DMS153 (cell line): ENCODE measurements around the gene ARF6.
"Not testable (repeated sequence)": the region's sequence is repeated elsewhere in the genome, so short reads cannot be mapped to it uniquely, and the experiment has no call there.

Experiments
- DNase-seq: peaks from one replicate; lab custom pipeline; 2025; lab: John Stamatoyannopoulos, UW

ARF6 gene

GRCh38 chr14:49907186-49907585, 14.3 kb downstream of the ARF6 start:
- no peak for DNase-seq

- DNase-seq = no peak
Observed at GRCh38 chr14:49908433-49908782, 15.5 kb downstream of the ARF6 start.

GRCh38 chr14:49909016-49909415, 16.1 kb downstream of the ARF6 start:
- DNase-seq = no peak

- no peak for DNase-seq
Observed at GRCh38 chr14:49915085-49915484, 22.2 kb downstream of the ARF6 start.

GRCh38 chr14:49918706-49919105, 25.8 kb downstream of the ARF6 start:
- DNase-seq = no peak

GRCh38 chr14:49919825-49920659, 27.2 kb downstream of the ARF6 start:
- no peak for DNase-seq

GRCh38 chr14:49920935-49921334, 28.1 kb downstream of the ARF6 start:
- DNase-seq = no peak

- no peak for DNase-seq
Observed at GRCh38 chr14:49921401-49921800, 28.5 kb downstream of the ARF6 start.

GRCh38 chr14:49923442-49923841, 30.6 kb downstream of the ARF6 start:
- no peak for DNase-seq

- DNase-seq = no peak
Observed at GRCh38 chr14:49923881-49924280, 31.0 kb downstream of the ARF6 start.

- no peak for DNase-seq
Observed at GRCh38 chr14:49924852-49925251, 32.0 kb downstream of the ARF6 start.

GRCh38 chr14:49926803-49927202, 33.9 kb downstream of the ARF6 start:
- DNase-seq = no peak

GRCh38 chr14:49928015-49928414, 35.1 kb downstream of the ARF6 start:
- no peak for DNase-seq

GRCh38 chr14:49930720-49931119, 37.8 kb downstream of the ARF6 start:
- DNase-seq = no peak

- DNase-seq = no peak
Observed at GRCh38 chr14:49931523-49931922, 38.6 kb downstream of the ARF6 start.

- no peak for DNase-seq
Observed at GRCh38 chr14:49933128-49933527, 40.2 kb downstream of the ARF6 start.

GRCh38 chr14:49933704-49934103, 40.8 kb downstream of the ARF6 start:
- DNase-seq = no peak

- no peak for DNase-seq
Observed at GRCh38 chr14:49934646-49935045, 41.8 kb downstream of the ARF6 start.

GRCh38 chr14:49935526-49935925, 42.6 kb downstream of the ARF6 start:
- DNase-seq = no peak

GRCh38 chr14:49936246-49936645, 43.4 kb downstream of the ARF6 start:
- DNase-seq = not testable (repeated sequence)

- DNase-seq = not testable (repeated sequence)
Observed at GRCh38 chr14:49936882-49937281, 44.0 kb downstream of the ARF6 start.

- DNase-seq = not testable (repeated sequence)
Observed at GRCh38 chr14:49939215-49939614, 46.3 kb downstream of the ARF6 start.

- DNase-seq = no peak
Observed at GRCh38 chr14:49939884-49940510, 47.1 kb downstream of the ARF6 start.
